ENCODE measurements around the gene PBX3. TPM values are rescaled to one million over a fixed set of nuclear protein-coding genes. Genes with fewer than 3 reads are reported as not detected.

The PBX3 gene
- total and polyA plus RNA-seq, 2 of the 13 experiments (the other 11 are each of a cell fraction or from before 2014, with no cell fraction given): 6.0 to 11.2 TPM

DNA sequence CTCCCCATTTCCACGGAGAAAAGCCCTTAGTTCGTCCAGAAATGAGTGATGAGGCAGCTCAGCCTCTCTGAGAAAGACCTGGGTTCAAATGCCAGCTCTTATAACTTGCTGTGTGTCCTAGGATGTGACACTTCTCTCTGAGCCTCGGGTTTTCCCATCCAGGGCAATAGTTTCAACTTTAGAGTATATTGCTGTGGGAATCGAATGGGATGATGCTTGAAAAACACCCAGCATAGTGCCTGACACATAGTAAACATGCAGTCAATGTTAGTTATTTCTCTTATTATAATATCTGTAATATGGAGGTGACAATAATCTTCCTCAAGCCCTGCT is 39.7 kb upstream of the PBX3 start (continued):
- TF ChIP-seq, protein P1, sequence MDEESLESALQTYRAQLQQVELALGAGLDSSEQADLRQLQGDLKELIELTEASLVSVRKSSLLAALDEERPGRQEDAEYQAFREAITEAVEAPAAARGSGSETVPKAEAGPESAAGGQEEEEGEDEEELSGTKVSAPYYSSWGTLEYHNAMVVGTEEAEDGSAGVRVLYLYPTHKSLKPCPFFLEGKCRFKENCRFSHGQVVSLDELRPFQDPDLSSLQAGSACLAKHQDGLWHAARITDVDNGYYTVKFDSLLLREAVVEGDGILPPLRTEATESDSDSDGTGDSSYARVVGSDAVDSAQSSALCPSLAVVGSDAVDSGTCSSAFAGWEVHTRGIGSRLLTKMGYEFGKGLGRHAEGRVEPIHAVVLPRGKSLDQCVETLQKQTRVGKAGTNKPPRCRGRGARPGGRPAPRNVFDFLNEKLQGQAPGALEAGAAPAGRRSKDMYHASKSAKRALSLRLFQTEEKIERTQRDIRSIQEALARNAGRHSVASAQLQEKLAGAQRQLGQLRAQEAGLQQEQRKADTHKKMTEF (CRISPR knock-in tag; IDR thresholded peaks at IDR 0.05): 0 out of 2 replicates have a peak, but pooled peaks have one; percentile 17
- TF ChIP-seq ZNF7 (CRISPR knock-in tag; IDR thresholded peaks at IDR 0.05) (peak; percentile 78; the same call in 1 of the 2 replicates), RBM22 (optimal IDR thresholded peaks at IDR 0.05; ENCODE audit: low read length) (no peak), KIAA2018 (CRISPR knock-in tag; IDR thresholded peaks at IDR 0.05; ENCODE audit: borderline replicate concordance) (no peak), ZNF883 (CRISPR knock-in tag; IDR thresholded peaks at IDR 0.05; ENCODE audit: not compliant biosample characterization) (no peak), CENPX (CRISPR knock-in tag; IDR thresholded peaks at IDR 0.05) (no peak), NFE2L1 (CRISPR knock-in tag; IDR thresholded peaks at IDR 0.05; ENCODE audit: borderline replicate concordance) (no peak), RBM39 (IDR thresholded peaks at IDR 0.05; ENCODE audit: low read depth, low read length, poor library complexity, severe bottlenecking) (no peak), DNMT1 (CRISPR knock-in tag; IDR thresholded peaks at IDR 0.05) (no peak), ZNF17 (CRISPR knock-in tag; IDR thresholded peaks at IDR 0.05) (no peak), NFKB2 (CRISPR knock-in tag; IDR thresholded peaks at IDR 0.05; ENCODE audit: borderline replicate concordance) (no peak)
- TF ChIP-seq, protein P2, sequence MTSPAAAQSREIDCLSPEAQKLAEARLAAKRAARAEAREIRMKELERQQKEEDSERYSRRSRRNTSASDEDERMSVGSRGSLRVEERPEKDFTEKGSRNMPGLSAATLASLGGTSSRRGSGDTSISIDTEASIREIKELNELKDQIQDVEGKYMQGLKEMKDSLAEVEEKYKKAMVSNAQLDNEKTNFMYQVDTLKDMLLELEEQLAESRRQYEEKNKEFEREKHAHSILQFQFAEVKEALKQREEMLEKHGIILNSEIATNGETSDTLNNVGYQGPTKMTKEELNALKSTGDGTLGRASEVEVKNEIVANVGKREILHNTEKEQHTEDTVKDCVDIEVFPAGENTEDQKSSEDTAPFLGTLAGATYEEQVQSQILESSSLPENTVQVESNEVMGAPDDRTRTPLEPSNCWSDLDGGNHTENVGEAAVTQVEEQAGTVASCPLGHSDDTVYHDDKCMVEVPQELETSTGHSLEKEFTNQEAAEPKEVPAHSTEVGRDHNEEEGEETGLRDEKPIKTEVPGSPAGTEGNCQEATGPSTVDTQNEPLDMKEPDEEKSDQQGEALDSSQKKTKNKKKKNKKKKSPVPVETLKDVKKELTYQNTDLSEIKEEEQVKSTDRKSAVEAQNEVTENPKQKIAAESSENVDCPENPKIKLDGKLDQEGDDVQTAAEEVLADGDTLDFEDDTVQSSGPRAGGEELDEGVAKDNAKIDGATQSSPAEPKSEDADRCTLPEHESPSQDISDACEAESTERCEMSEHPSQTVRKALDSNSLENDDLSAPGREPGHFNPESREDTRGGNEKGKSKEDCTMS (CRISPR knock-in tag; conservative IDR thresholded peaks at IDR 0.05): no peak
- TF ChIP-seq, protein P3, sequence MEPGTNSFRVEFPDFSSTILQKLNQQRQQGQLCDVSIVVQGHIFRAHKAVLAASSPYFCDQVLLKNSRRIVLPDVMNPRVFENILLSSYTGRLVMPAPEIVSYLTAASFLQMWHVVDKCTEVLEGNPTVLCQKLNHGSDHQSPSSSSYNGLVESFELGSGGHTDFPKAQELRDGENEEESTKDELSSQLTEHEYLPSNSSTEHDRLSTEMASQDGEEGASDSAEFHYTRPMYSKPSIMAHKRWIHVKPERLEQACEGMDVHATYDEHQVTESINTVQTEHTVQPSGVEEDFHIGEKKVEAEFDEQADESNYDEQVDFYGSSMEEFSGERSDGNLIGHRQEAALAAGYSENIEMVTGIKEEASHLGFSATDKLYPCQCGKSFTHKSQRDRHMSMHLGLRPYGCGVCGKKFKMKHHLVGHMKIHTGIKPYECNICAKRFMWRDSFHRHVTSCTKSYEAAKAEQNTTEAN (CRISPR knock-in tag; conservative IDR thresholded peaks at IDR 0.05): no peak
- TF ChIP-seq, protein P4, sequence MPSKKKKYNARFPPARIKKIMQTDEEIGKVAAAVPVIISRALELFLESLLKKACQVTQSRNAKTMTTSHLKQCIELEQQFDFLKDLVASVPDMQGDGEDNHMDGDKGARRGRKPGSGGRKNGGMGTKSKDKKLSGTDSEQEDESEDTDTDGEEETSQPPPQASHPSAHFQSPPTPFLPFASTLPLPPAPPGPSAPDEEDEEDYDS (CRISPR knock-in tag; IDR thresholded peaks at IDR 0.05): peak; percentile 9; the same call in 1 of the 2 replicates

Measured in HepG2 (cell line).